Naive thymus-derived CD4-positive, alpha-beta T cell (primary cell): Measurements from ENCODE around the gene PODNL1. TPM values are rescaled to one million over a fixed set of nuclear protein-coding genes. Genes with fewer than 3 reads are reported as not detected.

Experiments
- ATAC-seq: fragments of 150-1000 bp; cut with Tn5 transposase; 2 replicates; pipeline ENCODE4 v1.10.0; 2021; ENCODE audit warnings: mild to moderate bottlenecking, moderate library complexity
- CTCF ChIA-PET: fragments of 350-600 bp; sonication (Branson Sonifier 250); formaldehyde crosslinking; loops from one replicate; lab custom pipeline; 2021; ENCODE audit warnings: antibody characterized with exemption; lab: Charles Lee
- POLR2A ChIA-PET: fragments of 350-600 bp; sonication (Branson Sonifier 250); formaldehyde crosslinking; loops from one replicate; lab custom pipeline; 2021; ENCODE audit warnings: antibody characterized with exemption, inconsistent platforms; lab: Charles Lee
- DNase-seq, 9 donors: peaks; one replicate each; pipeline versions ENCODE4 v3.0.0 to v3.0.0-alpha.2; 2020 to 2022; ENCODE audit warnings: mixed read lengths in 1 of 9
- H3K27ac ChIP-seq: one replicate; pipeline ENCODE4 v1.7.0; 2013; ENCODE audit warnings: mild to moderate bottlenecking, low read depth, low read length, moderate library complexity
- H3K27me3 ChIP-seq, 2 donors: one replicate each; pipeline ENCODE4 v1.7.0; 2013; ENCODE audit warnings: low read length in 2 of 2, mild to moderate bottlenecking in 2 of 2, moderate library complexity in 2 of 2; ENCODE audit not compliant: control insufficient read depth in 2 of 2, insufficient read depth in 2 of 2
- H3K36me3 ChIP-seq, 3 experiments: 1 replicate in 2 of 3; 2 replicates in 1 of 3; pipeline ENCODE4 v1.7.0; 2013; ENCODE audit warnings: low read length in 3 of 3, mild to moderate bottlenecking in 3 of 3, moderate library complexity in 1 of 3; ENCODE audit not compliant: insufficient read depth in 3 of 3, control insufficient read depth in 2 of 3
- H3K4me1 ChIP-seq, 2 donors: one replicate each; pipeline ENCODE4 v1.7.0; 2013; ENCODE audit warnings: low read length in 2 of 2, mild to moderate bottlenecking in 2 of 2, moderate library complexity in 1 of 2; ENCODE audit not compliant: control insufficient read depth in 2 of 2, insufficient read depth in 2 of 2
- H3K4me3 ChIP-seq: 2 replicates; pipeline ENCODE4 v1.7.0; 2013; ENCODE audit warnings: mild to moderate bottlenecking, low read length
- H3K9me3 ChIP-seq, 3 experiments: 1 replicate in 2 of 3; 2 replicates in 1 of 3; pipeline ENCODE4 v1.7.0; 2013; ENCODE audit warnings: low read length in 3 of 3; ENCODE audit not compliant: control insufficient read depth in 2 of 3
- H3K27ac Mint-ChIP-seq, 9 donors: one replicate each; pipeline ENCODE4 v1.8.0; 2020 to 2022; ENCODE audit warnings: mixed read lengths in 9 of 9, mild to moderate bottlenecking in 8 of 9, moderate library complexity in 5 of 9, inconsistent platforms in 2 of 9
- H3K27me3 Mint-ChIP-seq, 5 donors: one replicate each; pipeline ENCODE4 v1.8.0; 2021 to 2022; ENCODE audit warnings: mixed read lengths in 5 of 5, mild to moderate bottlenecking in 1 of 5
- H3K36me3 Mint-ChIP-seq, 5 donors: one replicate each; pipeline ENCODE4 v1.8.0; 2020 to 2022; ENCODE audit warnings: mixed read lengths in 5 of 5, mild to moderate bottlenecking in 3 of 5, inconsistent platforms in 1 of 5
- H3K4me1 Mint-ChIP-seq, 7 donors: one replicate each; pipeline ENCODE4 v1.8.0; 2020 to 2022; ENCODE audit warnings: mixed read lengths in 7 of 7, mild to moderate bottlenecking in 3 of 7, inconsistent platforms in 1 of 7
- H3K4me3 Mint-ChIP-seq, 10 donors: one replicate each; pipeline ENCODE4 v1.8.0; 2020 to 2022; ENCODE audit warnings: mild to moderate bottlenecking in 10 of 10, mixed read lengths in 10 of 10, moderate library complexity in 6 of 10, inconsistent platforms in 2 of 10
- H3K9me3 Mint-ChIP-seq, 11 donors: one replicate each; pipeline ENCODE4 v1.8.0; 2020 to 2022; ENCODE audit warnings: mixed read lengths in 11 of 11, mild to moderate bottlenecking in 4 of 11, inconsistent platforms in 1 of 11, moderate library complexity in 1 of 11
- intact Hi-C, 2 donors: fragments of 100-400 bp; cut with micrococcal nuclease; formaldehyde crosslinking; loops; one replicate each; pipeline ENCODE4 v1.15.1; 2023
- polyA plus RNA-seq, 2 donors: library from polyadenylated mRNA; unstranded; fragments of 300-500 nt; fragmentation: Illumina TruSeq; gene quantifications; one replicate each; pipeline ENCODE4 v1.2.3, GENCODE V29; 2021
- total RNA-seq, 6 experiments: library from RNA in 5 of 6; stranded (reverse) in 5 of 6; gene quantifications; 1 replicate in 5 of 6; 2 replicates in 1 of 6; pipeline ENCODE4 v1.2.3 and lab custom pipeline; 2021 to 2026

PODNL1 gene
- total and polyA plus RNA-seq, 7 experiments from 2014 or later, result 0.33 to 0.59 TPM; not detected in 5

GRCh38 chr19:13955662-13956364 is 17.6 kb upstream of the PODNL1 start:
- CTCF ChIA-PET, result interaction anchor here (1.2 kb wide), 1 partner anchor 31 kb away, joined by 3 read pairs; no protein-coding TSS in a partner anchor

GRCh38 chr19:13954185-13954584 is 16.0 kb upstream of the PODNL1 start:
- ATAC-seq (no peak), DNase-seq (no peak)
- Histone ChIP-seq H3K4me3 (no peak overlapping the region), H3K27me3 (no peaks in the 10 kb centered on the region), H3K4me1 (peaks cover 13 to 17% of the 10 kb centered on the region in 2 donors), H3K27ac (peak overlapping the region; percentile 1), H3K36me3 (peaks cover 0 to 54% (median 0%) of the 10 kb centered on the region in 3 experiments), H3K9me3 (no peaks in the 10 kb centered on the region)
- peaks cover 5 to 28% (median 19%) of the 10 kb centered on the region in 7 donors for H3K4me1 Mint-ChIP-seq
- intact Hi-C loops, result loop anchor here (5.0 kb wide), 2 partner anchors 93 to 163 kb away; partner anchors contain the start of gene PRKACA (in 1 of the 2)
- H3K4me3 Mint-ChIP-seq, result peak overlapping the region; percentile 23 to 94 (median 84)
- CTCF ChIA-PET, result no interaction called here
- H3K27ac Mint-ChIP-seq, result peak overlapping the region in 5 of 9 donors; percentile 21 to 91 (median 71)
- no peaks in the 10 kb centered on the region for H3K9me3 Mint-ChIP-seq
- H3K36me3 Mint-ChIP-seq, result peaks cover 0 to 16% (median 0%) of the 10 kb centered on the region in 5 donors
- POLR2A ChIA-PET, result interaction anchor here (0.6 to 6.3 kb wide), 7 partner anchors 32 to 77 kb away, joined by 3 to 59 read pairs (median 15); partner anchors contain the start of genes IL27RA and RFX1
- H3K27me3 Mint-ChIP-seq, result no peaks in the 10 kb centered on the region

More at GRCh38 chr19:13955662-13956364, 17.6 kb upstream of the PODNL1 start:
- Mint-ChIP-seq H3K27ac (no peak overlapping the region), H3K27me3 (no peaks in the 10 kb centered on the region), H3K36me3 (peaks cover 0 to 16% (median 0%) of the 10 kb centered on the region in 5 donors), H3K4me3 (peak overlapping the region in 1 of 10 donors; percentile 38), H3K4me1 (peaks cover 5 to 28% (median 19%) of the 10 kb centered on the region in 7 donors), H3K9me3 (no peaks in the 10 kb centered on the region)
- Histone ChIP-seq H3K36me3 (peaks cover 0 to 68% (median 0%) of the 10 kb centered on the region in 3 experiments), H3K27ac (no peak overlapping the region), H3K4me1 (peaks cover 13 to 17% of the 10 kb centered on the region in 2 donors), H3K27me3 (no peaks in the 10 kb centered on the region), H3K4me3 (no peak overlapping the region), H3K9me3 (no peaks in the 10 kb centered on the region)
- intact Hi-C loops, result no loop called here
- ATAC-seq, result no peak
- no peak for DNase-seq
- POLR2A ChIA-PET, result interaction anchor here (1.0 to 6.3 kb wide), 4 partner anchors 15 to 75 kb away, joined by 3 to 59 read pairs (median 4); partner anchors contain the start of gene IL27RA

- Mint-ChIP-seq H3K4me1 (peaks cover 5 to 24% (median 19%) of the 10 kb centered on the region in 7 donors), H3K27ac (peak overlapping the region in 8 of 9 donors; percentile 67 to 91 (median 82)), H3K9me3 (no peaks in the 10 kb centered on the region), H3K36me3 (peaks cover 0 to 10% (median 0%) of the 10 kb centered on the region in 5 donors), H3K4me3 (peak overlapping the region; percentile 74 to 94 (median 86)), H3K27me3 (no peaks in the 10 kb centered on the region)
- peaks cover 13 to 17% of the 10 kb centered on the region in 2 donors for H3K4me1 ChIP-seq
- H3K9me3 ChIP-seq, result no peaks in the 10 kb centered on the region
- ATAC-seq (no peak), DNase-seq (no peak)
- no peaks in the 10 kb centered on the region for H3K27me3 ChIP-seq
- peak overlapping the region; percentile 90 for H3K27ac ChIP-seq
- intact Hi-C loops, result loop anchor here (1.0 to 5.0 kb wide), 12 partner anchors 33 to 183 kb away; partner anchors contain the start of genes BRME1 (in 2 of the 2), CC2D1A (in 2 of the 2), RFX1 (in 2 of the 2) and ASF1B (in 1 of the 2)
- peak overlapping the region; percentile 75 for H3K4me3 ChIP-seq
- ChIA-PET POLR2A (interaction anchor here (0.6 to 6.3 kb wide), 14 partner anchors 9 to 116 kb away, joined by 3 to 59 read pairs (median 5); partner anchors contain the start of genes BRME1, CC2D1A, IL27RA and RFX1), CTCF (interaction anchor here (0.8 to 2.8 kb wide), 5 partner anchors 29 to 95 kb away, joined by 3 to 9 read pairs (median 5); partner anchors contain the start of gene IL27RA)
- peaks cover 0 to 42% (median 0%) of the 10 kb centered on the region in 3 experiments for H3K36me3 ChIP-seq
Observed at GRCh38 chr19:13952931-13953531, 14.8 kb upstream of the PODNL1 start.

GRCh38 chr19:13952154-13952930 is 14.1 kb upstream of the PODNL1 start, which contains the start of gene DCAF15:
Gene DCAF15 (plus strand): TSS chr19:13952509. CDS start chr19:13952513, 4 bp downstream.
- Mint-ChIP-seq H3K9me3 (no peaks in the 10 kb centered on the region), H3K4me3 (peak within 1 kb of the TSS; percentile 74 to 99 (median 93)), H3K27ac (peak within 1 kb of the TSS; percentile 86 to 99 (median 91)), H3K36me3 (peaks cover 0 to 9% (median 0%) of the 10 kb centered on the region in 5 donors), H3K4me1 (peaks cover 5 to 24% (median 19%) of the 10 kb centered on the region in 7 donors), H3K27me3 (no peaks in the 10 kb centered on the region)
- peaks cover 13 to 17% of the 10 kb centered on the region in 2 donors for H3K4me1 ChIP-seq
- H3K4me3 ChIP-seq, result peak within 1 kb of the TSS; percentile 75
- CTCF ChIA-PET, result interaction anchor here (1.1 to 2.8 kb wide), 5 partner anchors 30 to 108 kb away, joined by 3 to 9 read pairs (median 4); partner anchors contain the start of gene IL27RA
- no peaks in the 10 kb centered on the region for H3K27me3 ChIP-seq
- intact Hi-C loops, result loop anchor here (1.0 to 5.0 kb wide), 12 partner anchors 34 to 184 kb away; partner anchors contain the start of genes BRME1 (in 2 of the 2), CC2D1A (in 2 of the 2), RFX1 (in 2 of the 2) and ASF1B (in 1 of the 2)
- peak within 1 kb of the TSS; percentile 90 for H3K27ac ChIP-seq
- ATAC-seq (peak; percentile 98), DNase-seq (peak; percentile 89 to 99 (median 99))
- peaks cover 0 to 35% (median 0%) of the 10 kb centered on the region in 3 experiments for H3K36me3 ChIP-seq
- no peaks in the 10 kb centered on the region for H3K9me3 ChIP-seq
- POLR2A ChIA-PET, result interaction anchor here (0.5 to 6.3 kb wide), 18 partner anchors 10 to 197 kb away, joined by 3 to 59 read pairs (median 4); partner anchors contain the start of genes BRME1, CC2D1A, IL27RA and RFX1

- POLR2A ChIA-PET, result interaction anchor here (0.5 to 6.3 kb wide), 13 partner anchors 10 to 474 kb away, joined by 3 to 59 read pairs (median 5); partner anchors contain the start of genes BRME1, CC2D1A, IL27RA and RFX1
Observed at GRCh38 chr19:13951799-13952153, 13.6 kb upstream of the PODNL1 start.

More at GRCh38 chr19:13951799-13952153, 13.6 kb upstream of the PODNL1 start:
- Mint-ChIP-seq H3K27me3 (no peaks in the 10 kb centered on the region), H3K27ac (peak overlapping the region; percentile 86 to 99 (median 91)), H3K36me3 (peaks cover 0 to 6% (median 0%) of the 10 kb centered on the region in 5 donors), H3K9me3 (no peaks in the 10 kb centered on the region), H3K4me3 (peak overlapping the region; percentile 72 to 99 (median 93)), H3K4me1 (peaks cover 5 to 24% (median 19%) of the 10 kb centered on the region in 7 donors)
- peaks cover 13 to 17% of the 10 kb centered on the region in 2 donors for H3K4me1 ChIP-seq
- no peaks in the 10 kb centered on the region for H3K27me3 ChIP-seq
- no peaks in the 10 kb centered on the region for H3K9me3 ChIP-seq
- DNase-seq, result no peak
- peak overlapping the region; percentile 90 for H3K27ac ChIP-seq
- CTCF ChIA-PET, result interaction anchor here (1.1 to 2.8 kb wide), 3 partner anchors 49 to 109 kb away, joined by 4 to 9 read pairs (median 5); no protein-coding TSS in a partner anchor
- no peak for ATAC-seq
- H3K4me3 ChIP-seq, result peak overlapping the region; percentile 40
- peaks cover 0 to 30% (median 0%) of the 10 kb centered on the region in 3 experiments for H3K36me3 ChIP-seq
- intact Hi-C loops, result loop anchor here (1.0 to 5.0 kb wide), 12 partner anchors 35 to 185 kb away; partner anchors contain the start of genes BRME1 (in 2 of the 2), CC2D1A (in 2 of the 2), RFX1 (in 2 of the 2) and ASF1B (in 1 of the 2)
